NT2/D1 (cell line): ENCODE measurements around the gene OTP.

Experiments used
- SUZ12 ChIP-seq: IDR thresholded peaks from 2 replicates; pipeline ENCODE4 v1.6.1; 2011; ENCODE audit not compliant: insufficient read length, insufficient read depth; ENCODE audit errors: extremely low read depth
- YY1 ChIP-seq: IDR thresholded peaks from 2 replicates; pipeline ENCODE4 v1.6.1; 2011; ENCODE audit not compliant: insufficient read length, insufficient read depth
- ZNF274 ChIP-seq: IDR thresholded peaks from 2 replicates; pipeline ENCODE4 v1.6.1; 2011; ENCODE audit warnings: mild to moderate bottlenecking, low read depth, low read length

- TF ChIP-seq ZNF274: no peak
- TF ChIP-seq SUZ12: no peak
- TF ChIP-seq YY1: no peak
Measured at GRCh38 chr5:77599679-77600078, 38.8 kb downstream of the OTP start.
